ENCODE data around the gene WDR91.

WDR91 gene

DNA sequence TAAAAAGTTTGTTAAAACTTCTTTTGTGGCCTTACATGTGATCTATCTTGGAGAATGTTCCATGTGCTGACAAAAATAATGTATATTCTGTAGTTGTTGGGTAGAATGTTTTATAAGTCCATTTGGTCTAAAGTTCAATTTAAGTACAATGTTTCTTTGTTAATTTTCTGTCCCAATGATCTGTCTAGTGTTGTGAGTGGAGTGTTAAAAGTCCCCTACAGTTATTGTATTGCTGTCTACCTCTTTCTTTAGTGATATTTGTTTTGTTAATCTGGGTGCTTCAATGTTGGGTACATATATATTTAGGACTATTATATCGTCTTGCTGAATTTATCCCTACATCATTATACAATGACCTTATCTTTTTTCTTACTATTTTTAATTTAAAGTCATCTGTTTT is 56.6 kb downstream of the WDR91 start:
- H2AFZ ChIP-seq (ENCODE audit: low read depth, low read length): no peak overlapping the region
- peaks cover 11% of the 10 kb centered on the region; the same call in 1 of the 2 replicates for H3K36me3 ChIP-seq (ENCODE audit: insufficient read depth, low read length)
- DNase-seq: no peak
- TF ChIP-seq, protein P1, sequence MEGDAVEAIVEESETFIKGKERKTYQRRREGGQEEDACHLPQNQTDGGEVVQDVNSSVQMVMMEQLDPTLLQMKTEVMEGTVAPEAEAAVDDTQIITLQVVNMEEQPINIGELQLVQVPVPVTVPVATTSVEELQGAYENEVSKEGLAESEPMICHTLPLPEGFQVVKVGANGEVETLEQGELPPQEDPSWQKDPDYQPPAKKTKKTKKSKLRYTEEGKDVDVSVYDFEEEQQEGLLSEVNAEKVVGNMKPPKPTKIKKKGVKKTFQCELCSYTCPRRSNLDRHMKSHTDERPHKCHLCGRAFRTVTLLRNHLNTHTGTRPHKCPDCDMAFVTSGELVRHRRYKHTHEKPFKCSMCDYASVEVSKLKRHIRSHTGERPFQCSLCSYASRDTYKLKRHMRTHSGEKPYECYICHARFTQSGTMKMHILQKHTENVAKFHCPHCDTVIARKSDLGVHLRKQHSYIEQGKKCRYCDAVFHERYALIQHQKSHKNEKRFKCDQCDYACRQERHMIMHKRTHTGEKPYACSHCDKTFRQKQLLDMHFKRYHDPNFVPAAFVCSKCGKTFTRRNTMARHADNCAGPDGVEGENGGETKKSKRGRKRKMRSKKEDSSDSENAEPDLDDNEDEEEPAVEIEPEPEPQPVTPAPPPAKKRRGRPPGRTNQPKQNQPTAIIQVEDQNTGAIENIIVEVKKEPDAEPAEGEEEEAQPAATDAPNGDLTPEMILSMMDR (IDR thresholded peaks at IDR 0.05; ENCODE audit: borderline replicate concordance, extremely low read depth, low read length, poor library complexity, severe bottlenecking): no peak
- TF ChIP-seq EZH2 (IDR thresholded peaks at IDR 0.05; ENCODE audit: borderline replicate concordance, low read depth, low read length, severe bottlenecking): no peak
- no peak overlapping the region for H3K9ac ChIP-seq (ENCODE audit: low read depth, low read length)
- no peak overlapping the region for H3K4me2 ChIP-seq (ENCODE audit: insufficient read depth, low read length)
- H3K9me3 ChIP-seq (ENCODE audit: insufficient read depth, low read length, severe bottlenecking): peaks cover 23% of the 10 kb centered on the region
- no peaks in the 10 kb centered on the region for H3K27me3 ChIP-seq (ENCODE audit: insufficient read depth, low read length, poor library complexity)
- H3K27ac ChIP-seq (ENCODE audit: low read length): no peak overlapping the region
- no peak overlapping the region for H3K4me3 ChIP-seq (ENCODE audit: low read depth in 1 of 2, low read length in 2 of 2)
- no peaks in the 10 kb centered on the region for H3K79me2 ChIP-seq (ENCODE audit: insufficient read depth, low read length)
- H4K20me1 ChIP-seq (ENCODE audit: insufficient read depth, low read length): no peaks in the 10 kb centered on the region
- ATAC-seq (ENCODE audit: insufficient read depth, low read depth): no peak
- no peaks in the 10 kb centered on the region for H3K4me1 ChIP-seq (ENCODE audit: insufficient read depth, low read length)

GRCh38 chr7:135152442-135152841 is 58.9 kb downstream of the WDR91 start:
- Histone ChIP-seq H3K4me2 (ENCODE audit: insufficient read depth, low read length) (no peak overlapping the region), H3K79me2 (ENCODE audit: insufficient read depth, low read length) (no peaks in the 10 kb centered on the region), H2AFZ (ENCODE audit: low read depth, low read length) (no peak overlapping the region), H3K27ac (ENCODE audit: low read length) (no peak overlapping the region), H4K20me1 (ENCODE audit: insufficient read depth, low read length) (no peaks in the 10 kb centered on the region), H3K9me3 (ENCODE audit: insufficient read depth, low read length, severe bottlenecking) (peaks cover 20% of the 10 kb centered on the region), H3K9ac (ENCODE audit: low read depth, low read length) (no peak overlapping the region), H3K4me3 (ENCODE audit: low read depth in 1 of 2, low read length in 2 of 2) (no peak overlapping the region), H3K4me1 (ENCODE audit: insufficient read depth, low read length) (peaks cover 22% of the 10 kb centered on the region), H3K27me3 (ENCODE audit: insufficient read depth, low read length, poor library complexity) (no peaks in the 10 kb centered on the region), H3K36me3 (ENCODE audit: insufficient read depth, low read length) (no peaks in the 10 kb centered on the region)
- DNase-seq (no peak), ATAC-seq (ENCODE audit: insufficient read depth, low read depth) (no peak)
- TF ChIP-seq, protein P1 (IDR thresholded peaks at IDR 0.05; ENCODE audit: borderline replicate concordance, extremely low read depth, low read length, poor library complexity, severe bottlenecking): no peak
- TF ChIP-seq EZH2 (IDR thresholded peaks at IDR 0.05; ENCODE audit: borderline replicate concordance, low read depth, low read length, severe bottlenecking): no peak

DNA sequence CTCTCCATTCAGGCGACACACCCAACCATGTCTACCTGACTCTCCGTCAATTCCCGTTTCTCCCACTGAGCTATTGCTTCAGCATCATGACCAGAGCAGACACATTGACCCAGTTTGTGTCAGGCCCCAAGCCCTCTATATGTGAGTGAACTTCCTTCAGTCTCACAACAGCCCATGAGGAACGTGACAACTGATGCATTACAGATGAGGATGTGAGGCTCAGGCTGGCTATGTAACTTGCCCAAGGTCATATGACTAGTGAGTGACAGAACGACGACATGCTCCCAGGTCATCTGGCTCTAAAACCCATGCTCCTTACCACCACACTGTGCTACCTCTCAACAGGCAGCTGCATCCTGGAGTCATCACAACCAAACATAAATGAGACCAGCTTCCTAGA is 59.8 kb downstream of the WDR91 start:
- no peak overlapping the region for H3K4me2 ChIP-seq (ENCODE audit: insufficient read depth, low read length)
- no peaks in the 10 kb centered on the region for H3K27me3 ChIP-seq (ENCODE audit: insufficient read depth, low read length, poor library complexity)
- no peak overlapping the region for H3K4me3 ChIP-seq (ENCODE audit: low read depth in 1 of 2, low read length in 2 of 2)
- peaks cover 11% of the 10 kb centered on the region for H3K9me3 ChIP-seq (ENCODE audit: insufficient read depth, low read length, severe bottlenecking)
- no peak for DNase-seq
- H2AFZ ChIP-seq (ENCODE audit: low read depth, low read length): no peak overlapping the region
- no peak for TF ChIP-seq EZH2 (IDR thresholded peaks at IDR 0.05; ENCODE audit: borderline replicate concordance, low read depth, low read length, severe bottlenecking)
- TF ChIP-seq, protein P1 (IDR thresholded peaks at IDR 0.05; ENCODE audit: borderline replicate concordance, extremely low read depth, low read length, poor library complexity, severe bottlenecking): no peak
- H3K79me2 ChIP-seq (ENCODE audit: insufficient read depth, low read length): no peaks in the 10 kb centered on the region
- H3K27ac ChIP-seq (ENCODE audit: low read length): no peak overlapping the region
- H4K20me1 ChIP-seq (ENCODE audit: insufficient read depth, low read length): no peaks in the 10 kb centered on the region
- H3K36me3 ChIP-seq (ENCODE audit: insufficient read depth, low read length): no peaks in the 10 kb centered on the region
- peaks cover 26% of the 10 kb centered on the region for H3K4me1 ChIP-seq (ENCODE audit: insufficient read depth, low read length)
- no peak for ATAC-seq (ENCODE audit: insufficient read depth, low read depth)
- no peak overlapping the region for H3K9ac ChIP-seq (ENCODE audit: low read depth, low read length)

DNA sequence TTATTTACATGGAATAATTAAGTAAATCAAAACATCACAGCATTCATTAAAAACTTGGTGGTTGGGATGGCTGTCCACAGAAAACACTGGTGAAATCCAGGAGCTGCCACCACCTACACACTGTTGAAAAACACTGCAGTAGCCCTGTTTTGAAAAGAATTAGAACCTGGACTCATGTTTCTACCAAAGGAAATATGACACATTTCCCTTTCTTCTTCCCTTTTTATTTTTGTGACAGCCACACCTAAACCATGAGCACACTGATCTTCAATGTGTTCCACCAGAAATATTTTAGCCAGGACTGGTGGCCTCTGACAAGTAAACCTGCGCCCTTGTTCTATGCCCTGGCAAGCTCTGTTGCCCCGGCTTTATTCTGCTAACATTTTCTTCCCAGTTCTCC is 60.2 kb downstream of the WDR91 start:
- DNase-seq: no peak
- Histone ChIP-seq H3K9ac (ENCODE audit: low read depth, low read length) (no peak overlapping the region), H2AFZ (ENCODE audit: low read depth, low read length) (no peak overlapping the region), H4K20me1 (ENCODE audit: insufficient read depth, low read length) (no peaks in the 10 kb centered on the region), H3K27ac (ENCODE audit: low read length) (no peak overlapping the region), H3K36me3 (ENCODE audit: insufficient read depth, low read length) (no peaks in the 10 kb centered on the region), H3K4me3 (ENCODE audit: low read depth in 1 of 2, low read length in 2 of 2) (no peak overlapping the region), H3K4me2 (ENCODE audit: insufficient read depth, low read length) (no peak overlapping the region), H3K79me2 (ENCODE audit: insufficient read depth, low read length) (no peaks in the 10 kb centered on the region), H3K27me3 (ENCODE audit: insufficient read depth, low read length, poor library complexity) (no peaks in the 10 kb centered on the region), H3K9me3 (ENCODE audit: insufficient read depth, low read length, severe bottlenecking) (peaks cover 8% of the 10 kb centered on the region), H3K4me1 (ENCODE audit: insufficient read depth, low read length) (peaks cover 26% of the 10 kb centered on the region)
- TF ChIP-seq, protein P1 (IDR thresholded peaks at IDR 0.05; ENCODE audit: borderline replicate concordance, extremely low read depth, low read length, poor library complexity, severe bottlenecking): no peak
- TF ChIP-seq EZH2 (IDR thresholded peaks at IDR 0.05; ENCODE audit: borderline replicate concordance, low read depth, low read length, severe bottlenecking): no peak
- no peak for ATAC-seq (ENCODE audit: insufficient read depth, low read depth)
